SK-N-SH treated with all-trans-retinoic acid at 6 μM for 48 hours (cell line): ENCODE measurements around the gene ZDHHC19.

Experiments used
- ATAC-seq: fragments of 200-7000 bp; cut with Tn5 transposase; 3 replicates; pipeline ENCODE4 v1.9.1; 2020; ENCODE audit warnings: mild to moderate bottlenecking, moderate library complexity
- ARNTL ChIP-seq: fragments of 450-650 bp; formaldehyde crosslinking; IDR thresholded peaks from 2 replicates; pipeline ENCODE4 v1.5.0; 2020; ENCODE audit warnings: low read depth, mild to moderate bottlenecking, moderate library complexity, borderline replicate concordance
- BACH2 ChIP-seq: fragments of 250-450 bp; sonication (Bioruptor Pico); IDR thresholded peaks from 2 replicates; pipeline ENCODE4 v1.9.0; 2021; ENCODE audit warnings: mild to moderate bottlenecking, borderline replicate concordance
- CREB5 ChIP-seq: fragments of 250-450 bp; sonication (Bioruptor Pico); IDR thresholded peaks from 2 replicates; pipeline ENCODE4 v1.5.1; 2020; ENCODE audit warnings: low read depth, mild to moderate bottlenecking, moderate library complexity
- CSDC2 ChIP-seq: fragments of 250-450 bp; sonication (Bioruptor Pico); IDR thresholded peaks from 2 replicates; pipeline ENCODE4 v1.5.0; 2020; ENCODE audit warnings: mild to moderate bottlenecking, moderate library complexity
- ESRRG ChIP-seq: fragments of 250-450 bp; sonication (Bioruptor Pico); IDR thresholded peaks from 2 replicates; pipeline ENCODE4 v1.6.1; 2021; ENCODE audit warnings: mild to moderate bottlenecking
- ISL1 ChIP-seq: fragments of 250-450 bp; sonication (Bioruptor Pico); IDR thresholded peaks from 2 replicates; pipeline ENCODE4 v2.1.2; 2022; ENCODE audit warnings: mild to moderate bottlenecking, moderate library complexity
- PPARA ChIP-seq: fragments of 250-450 bp; sonication (Bioruptor Pico); IDR thresholded peaks from 2 replicates; pipeline ENCODE4 v1.5.0; 2020; ENCODE audit warnings: mild to moderate bottlenecking, borderline replicate concordance
- RARB ChIP-seq: fragments of 250-450 bp; sonication (Bioruptor Pico); IDR thresholded peaks from 2 replicates; pipeline ENCODE4 v1.8.0; 2021; ENCODE audit warnings: mild to moderate bottlenecking, moderate library complexity
- SNAI2 ChIP-seq: fragments of 250-450 bp; sonication (Bioruptor Pico); IDR thresholded peaks from 2 replicates; pipeline ENCODE4 v1.5.0; 2020; ENCODE audit warnings: mild to moderate bottlenecking, moderate library complexity
- TCF4 ChIP-seq: fragments of 250-450 bp; sonication (Bioruptor Pico); IDR thresholded peaks from 2 replicates; pipeline ENCODE4 v1.8.0; 2021; ENCODE audit warnings: mild to moderate bottlenecking, moderate library complexity, borderline replicate concordance
- TOX ChIP-seq: fragments of 250-450 bp; sonication (Bioruptor Pico); IDR thresholded peaks from 2 replicates; pipeline ENCODE4 v1.8.0; 2021; ENCODE audit warnings: mild to moderate bottlenecking, moderate library complexity, borderline replicate concordance
- ZC3H10 ChIP-seq: fragments of 250-450 bp; sonication (Bioruptor Pico); IDR thresholded peaks from 2 replicates; pipeline ENCODE4 v1.5.1; 2021; ENCODE audit warnings: mild to moderate bottlenecking, moderate library complexity
- ZFP3 ChIP-seq: fragments of 250-450 bp; sonication (Bioruptor Pico); IDR thresholded peaks from 2 replicates; pipeline ENCODE4 v1.5.0; 2020; ENCODE audit warnings: mild to moderate bottlenecking, moderate library complexity
- ZFP30 ChIP-seq: fragments of 450-650 bp; formaldehyde crosslinking; IDR thresholded peaks from 2 replicates; pipeline ENCODE4 v1.5.0; 2022; ENCODE audit warnings: mild to moderate bottlenecking, moderate library complexity
- ZNF565 ChIP-seq: fragments of 450-650 bp; formaldehyde crosslinking; conservative IDR thresholded peaks from 2 replicates; pipeline ENCODE4 v1.5.0; 2020; ENCODE audit warnings: low read depth, mild to moderate bottlenecking, moderate library complexity
- ZNF70 ChIP-seq: fragments of 450-650 bp; formaldehyde crosslinking; IDR thresholded peaks from 2 replicates; pipeline ENCODE4 v1.5.0; 2020; ENCODE audit warnings: mild to moderate bottlenecking, moderate library complexity
- ZNF8 ChIP-seq: fragments of 450-650 bp; formaldehyde crosslinking; IDR thresholded peaks from 2 replicates; pipeline ENCODE4 v1.5.0; 2020; ENCODE audit warnings: mild to moderate bottlenecking, moderate library complexity
- TF ChIP-seq, protein P1 (sequence below): fragments of 250-450 bp; sonication (Bioruptor Pico); IDR thresholded peaks from 2 replicates; pipeline ENCODE4 v1.5.1; 2021; ENCODE audit warnings: mild to moderate bottlenecking, moderate library complexity
- TF ChIP-seq, protein P2 (sequence below): fragments of 250-450 bp; sonication (Bioruptor Pico); IDR thresholded peaks from 2 replicates; pipeline ENCODE4 v1.5.0; 2020; ENCODE audit warnings: mild to moderate bottlenecking, moderate library complexity
- TF ChIP-seq, protein P3 (sequence below): fragments of 250-450 bp; sonication (Bioruptor Pico); IDR thresholded peaks from 2 replicates; pipeline ENCODE4 v1.8.0; 2021; ENCODE audit warnings: low read depth, mild to moderate bottlenecking, moderate library complexity, borderline replicate concordance

ZDHHC19 gene

DNA sequence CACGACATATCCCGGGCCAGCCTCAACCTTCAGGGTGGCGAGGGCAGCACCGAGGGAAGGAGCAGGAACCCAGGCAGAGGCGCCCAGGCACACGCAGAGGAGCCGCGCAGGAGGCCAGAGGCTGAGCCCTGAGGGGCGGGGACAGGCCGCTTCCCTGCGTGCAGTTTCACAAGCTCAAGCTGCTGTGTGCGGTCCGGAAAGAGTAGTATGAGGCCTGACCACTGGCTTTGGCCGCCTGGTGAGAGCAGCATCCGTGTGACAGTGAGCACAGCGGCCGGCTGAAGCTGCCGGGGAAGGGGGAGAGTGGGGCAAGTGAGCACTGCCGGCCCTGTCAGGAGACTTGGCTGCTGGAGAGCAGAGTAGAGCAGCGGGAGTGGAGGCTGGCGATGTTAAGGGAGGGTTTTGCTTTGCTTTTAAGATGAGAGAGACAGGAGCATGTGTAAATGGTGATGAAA, 8.7 kb downstream of the ZDHHC19 start:
- no peak for ATAC-seq
- TF ChIP-seq BACH2 (CRISPR knock-in tag): no peak
- no peak for TF ChIP-seq PPARA
- TF ChIP-seq ZC3H10 (CRISPR knock-in tag): no peak
- TF ChIP-seq TCF4 (CRISPR knock-in tag): no peak
- TF ChIP-seq ZFP3 (CRISPR knock-in tag): no peak
- TF ChIP-seq, protein P1, sequence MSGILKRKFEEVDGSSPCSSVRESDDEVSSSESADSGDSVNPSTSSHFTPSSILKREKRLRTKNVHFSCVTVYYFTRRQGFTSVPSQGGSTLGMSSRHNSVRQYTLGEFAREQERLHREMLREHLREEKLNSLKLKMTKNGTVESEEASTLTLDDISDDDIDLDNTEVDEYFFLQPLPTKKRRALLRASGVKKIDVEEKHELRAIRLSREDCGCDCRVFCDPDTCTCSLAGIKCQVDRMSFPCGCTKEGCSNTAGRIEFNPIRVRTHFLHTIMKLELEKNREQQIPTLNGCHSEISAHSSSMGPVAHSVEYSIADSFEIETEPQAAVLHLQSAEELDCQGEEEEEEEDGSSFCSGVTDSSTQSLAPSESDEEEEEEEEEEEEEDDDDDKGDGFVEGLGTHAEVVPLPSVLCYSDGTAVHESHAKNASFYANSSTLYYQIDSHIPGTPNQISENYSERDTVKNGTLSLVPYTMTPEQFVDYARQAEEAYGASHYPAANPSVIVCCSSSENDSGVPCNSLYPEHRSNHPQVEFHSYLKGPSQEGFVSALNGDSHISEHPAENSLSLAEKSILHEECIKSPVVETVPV (CRISPR knock-in tag): no peak
- no peak for TF ChIP-seq ZFP30 (CRISPR knock-in tag)
- TF ChIP-seq CREB5 (CRISPR knock-in tag): no peak
- TF ChIP-seq ZNF8: no peak
- no peak for TF ChIP-seq ISL1 (CRISPR knock-in tag)

GRCh38 chr3:196198771-196199753, 12.1 kb downstream of the ZDHHC19 start:
- ATAC-seq: peak; percentile 34; the same call in 2 of the 3 replicates
- TF ChIP-seq BACH2 (CRISPR knock-in tag) (no peak), PPARA (no peak), TOX (CRISPR knock-in tag) (no peak), ESRRG (CRISPR knock-in tag) (no peak), ISL1 (CRISPR knock-in tag) (no peak), SNAI2 (CRISPR knock-in tag) (no peak), ZFP30 (CRISPR knock-in tag) (no peak), ZNF70 (CRISPR knock-in tag) (no peak), ARNTL (CRISPR knock-in tag) (no peak), CREB5 (CRISPR knock-in tag) (no peak), CSDC2 (CRISPR knock-in tag) (no peak), ZNF8 (no peak), TCF4 (CRISPR knock-in tag) (no peak), ZNF565 (CRISPR knock-in tag) (no peak), ZFP3 (CRISPR knock-in tag) (no peak), RARB (CRISPR knock-in tag) (no peak)
- TF ChIP-seq, protein P1 (CRISPR knock-in tag): no peak
- TF ChIP-seq, protein P2, sequence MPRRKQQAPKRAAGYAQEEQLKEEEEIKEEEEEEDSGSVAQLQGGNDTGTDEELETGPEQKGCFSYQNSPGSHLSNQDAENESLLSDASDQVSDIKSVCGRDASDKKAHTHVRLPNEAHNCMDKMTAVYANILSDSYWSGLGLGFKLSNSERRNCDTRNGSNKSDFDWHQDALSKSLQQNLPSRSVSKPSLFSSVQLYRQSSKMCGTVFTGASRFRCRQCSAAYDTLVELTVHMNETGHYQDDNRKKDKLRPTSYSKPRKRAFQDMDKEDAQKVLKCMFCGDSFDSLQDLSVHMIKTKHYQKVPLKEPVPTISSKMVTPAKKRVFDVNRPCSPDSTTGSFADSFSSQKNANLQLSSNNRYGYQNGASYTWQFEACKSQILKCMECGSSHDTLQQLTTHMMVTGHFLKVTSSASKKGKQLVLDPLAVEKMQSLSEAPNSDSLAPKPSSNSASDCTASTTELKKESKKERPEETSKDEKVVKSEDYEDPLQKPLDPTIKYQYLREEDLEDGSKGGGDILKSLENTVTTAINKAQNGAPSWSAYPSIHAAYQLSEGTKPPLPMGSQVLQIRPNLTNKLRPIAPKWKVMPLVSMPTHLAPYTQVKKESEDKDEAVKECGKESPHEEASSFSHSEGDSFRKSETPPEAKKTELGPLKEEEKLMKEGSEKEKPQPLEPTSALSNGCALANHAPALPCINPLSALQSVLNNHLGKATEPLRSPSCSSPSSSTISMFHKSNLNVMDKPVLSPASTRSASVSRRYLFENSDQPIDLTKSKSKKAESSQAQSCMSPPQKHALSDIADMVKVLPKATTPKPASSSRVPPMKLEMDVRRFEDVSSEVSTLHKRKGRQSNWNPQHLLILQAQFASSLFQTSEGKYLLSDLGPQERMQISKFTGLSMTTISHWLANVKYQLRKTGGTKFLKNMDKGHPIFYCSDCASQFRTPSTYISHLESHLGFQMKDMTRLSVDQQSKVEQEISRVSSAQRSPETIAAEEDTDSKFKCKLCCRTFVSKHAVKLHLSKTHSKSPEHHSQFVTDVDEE (CRISPR knock-in tag): no peak
- TF ChIP-seq, protein P3, sequence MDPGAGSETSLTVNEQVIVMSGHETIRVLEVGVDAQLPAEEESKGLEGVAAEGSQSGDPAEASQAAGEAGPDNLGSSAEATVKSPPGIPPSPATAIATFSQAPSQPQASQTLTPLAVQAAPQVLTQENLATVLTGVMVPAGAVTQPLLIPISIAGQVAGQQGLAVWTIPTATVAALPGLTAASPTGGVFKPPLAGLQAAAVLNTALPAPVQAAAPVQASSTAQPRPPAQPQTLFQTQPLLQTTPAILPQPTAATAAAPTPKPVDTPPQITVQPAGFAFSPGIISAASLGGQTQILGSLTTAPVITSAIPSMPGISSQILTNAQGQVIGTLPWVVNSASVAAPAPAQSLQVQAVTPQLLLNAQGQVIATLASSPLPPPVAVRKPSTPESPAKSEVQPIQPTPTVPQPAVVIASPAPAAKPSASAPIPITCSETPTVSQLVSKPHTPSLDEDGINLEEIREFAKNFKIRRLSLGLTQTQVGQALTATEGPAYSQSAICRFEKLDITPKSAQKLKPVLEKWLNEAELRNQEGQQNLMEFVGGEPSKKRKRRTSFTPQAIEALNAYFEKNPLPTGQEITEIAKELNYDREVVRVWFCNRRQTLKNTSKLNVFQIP: no peak
- TF ChIP-seq, all 23 proteins: peak for 0
